GM21360 (cell line): ENCODE measurements around the gene SORBS1.
A peak's percentile ranks its signal among the peaks of the same experiment; 100 is the strongest.

Experiments used
- ATAC-seq: cut with Tn5 transposase; IDR thresholded peaks from one replicate; pipeline ENCODE4 v1.9.1; 2021; ENCODE audit warnings: mild to moderate bottlenecking, moderate library complexity; ENCODE audit not compliant: unreplicated experiment

Gene SORBS1

GRCh38 chr10:95561177-95561863, at the start of gene SORBS1:
Gene SORBS1, minus strand, starts transcription at chr10:95561371. Its CDS starts 120,236 bp downstream, at chr10:95441135.
- peak; percentile 99 for ATAC-seq

- ATAC-seq: no peak
Measured at GRCh38 chr10:95610727-95611126, 49.6 kb upstream of the SORBS1 start.

DNA sequence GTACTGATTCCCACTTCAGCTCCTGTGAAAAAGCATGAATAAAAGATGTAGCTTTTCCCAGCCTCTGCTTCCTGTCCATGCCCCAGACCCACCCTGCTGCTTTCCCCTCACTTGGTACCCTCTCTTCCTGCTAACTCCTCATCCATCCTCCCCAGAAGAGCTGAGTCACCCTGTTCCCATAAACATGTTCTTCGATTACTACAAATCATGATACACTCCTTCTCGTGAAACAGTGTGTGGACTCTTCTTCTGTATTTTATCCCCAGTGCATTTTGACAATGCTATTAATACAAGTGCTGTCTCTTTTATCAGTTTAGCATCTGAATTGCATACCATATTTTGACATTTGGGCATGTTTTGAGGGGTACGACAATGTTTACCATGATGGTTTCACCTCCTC, 45.8 kb upstream of the SORBS1 start:
- no peak for ATAC-seq

DNA sequence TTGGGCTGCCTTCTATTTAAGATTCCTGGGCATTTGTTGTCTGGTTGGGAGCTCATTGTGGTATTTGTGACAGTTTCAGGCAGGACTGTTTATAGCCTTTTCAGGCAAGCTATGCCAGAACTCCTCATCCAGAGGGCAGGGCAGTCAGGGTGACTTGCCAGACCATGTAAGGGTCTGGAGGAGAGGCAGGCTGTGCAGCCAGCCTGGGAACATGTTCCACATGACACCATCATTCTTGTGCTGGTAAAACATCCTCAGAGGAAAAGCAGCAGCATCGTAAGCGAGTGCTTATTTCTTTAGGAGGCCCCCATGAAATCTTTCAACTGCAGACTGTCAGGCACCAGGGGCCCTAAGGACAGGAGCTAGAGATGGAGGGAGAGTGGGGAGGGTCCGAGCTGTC, 44.0 kb upstream of the SORBS1 start:
- no peak for ATAC-seq

DNA sequence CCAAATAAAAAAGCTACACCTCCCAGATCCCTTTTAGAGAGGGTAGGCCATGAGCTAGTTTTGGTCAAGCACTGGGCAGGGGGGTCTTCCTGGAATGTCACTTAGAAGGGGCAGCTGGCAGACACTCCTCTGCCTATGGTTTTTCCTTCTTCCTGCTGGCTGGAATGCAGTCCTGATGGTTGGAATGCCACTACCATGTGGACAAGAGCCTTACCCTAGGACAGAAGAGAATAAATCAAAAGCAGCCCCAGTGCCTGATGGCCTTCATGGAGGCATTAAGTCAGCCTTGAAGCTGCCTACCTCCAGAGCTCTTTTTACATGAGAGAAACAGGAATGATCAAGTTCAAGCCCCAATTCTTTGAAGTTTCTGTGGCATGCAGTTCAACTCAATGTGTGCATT, 43.5 kb upstream of the SORBS1 start:
- ATAC-seq: no peak

DNA sequence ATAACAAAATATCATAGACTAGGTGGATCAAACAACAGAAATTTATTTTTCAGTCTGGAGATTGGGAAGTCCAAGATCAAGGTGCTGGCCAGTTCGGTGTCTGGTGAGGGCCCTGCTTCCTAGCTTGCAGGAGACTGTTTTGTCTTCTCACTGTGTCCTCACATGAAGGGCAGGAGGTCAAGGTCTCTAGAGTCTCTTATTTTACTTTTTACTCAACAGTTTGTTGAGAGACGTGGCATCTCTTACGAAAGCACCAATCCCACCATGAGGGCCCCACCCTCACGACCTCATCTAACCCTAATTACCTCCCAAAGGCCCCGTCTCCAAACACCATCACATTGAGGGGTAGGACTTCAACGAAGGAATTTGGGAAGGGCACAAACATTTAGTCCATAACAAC, 41.2 kb upstream of the SORBS1 start:
- ATAC-seq: no peak

DNA sequence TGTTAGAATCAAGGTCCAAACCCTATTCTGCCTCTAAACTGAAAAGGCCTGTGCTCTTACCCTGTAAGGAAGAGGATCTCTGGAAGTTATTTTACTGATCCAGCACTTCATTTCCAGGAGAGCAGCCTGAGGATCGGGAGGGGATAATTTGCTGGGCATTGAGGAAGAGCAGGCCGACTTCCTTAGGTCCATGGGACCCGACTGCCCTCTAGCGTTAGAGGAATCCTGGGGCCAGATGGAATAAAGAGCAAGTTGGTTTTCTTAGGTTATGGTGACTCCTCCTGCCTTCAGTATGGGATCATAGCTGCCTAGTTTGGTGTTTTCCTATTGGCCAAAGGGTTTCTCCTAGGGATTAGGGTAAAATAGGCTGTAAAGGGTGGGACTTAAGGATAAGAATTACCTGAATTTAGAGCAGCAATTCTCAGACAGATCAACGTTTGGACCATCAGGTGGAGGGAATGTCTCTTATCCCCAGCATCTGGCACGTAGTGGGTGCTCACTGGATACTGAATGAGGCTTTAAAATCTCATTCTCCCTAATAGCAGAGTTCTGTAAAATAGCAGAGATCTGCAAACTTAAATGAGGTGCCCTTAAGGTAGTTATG, 40.0 kb upstream of the SORBS1 start:
- ATAC-seq: no peak

DNA sequence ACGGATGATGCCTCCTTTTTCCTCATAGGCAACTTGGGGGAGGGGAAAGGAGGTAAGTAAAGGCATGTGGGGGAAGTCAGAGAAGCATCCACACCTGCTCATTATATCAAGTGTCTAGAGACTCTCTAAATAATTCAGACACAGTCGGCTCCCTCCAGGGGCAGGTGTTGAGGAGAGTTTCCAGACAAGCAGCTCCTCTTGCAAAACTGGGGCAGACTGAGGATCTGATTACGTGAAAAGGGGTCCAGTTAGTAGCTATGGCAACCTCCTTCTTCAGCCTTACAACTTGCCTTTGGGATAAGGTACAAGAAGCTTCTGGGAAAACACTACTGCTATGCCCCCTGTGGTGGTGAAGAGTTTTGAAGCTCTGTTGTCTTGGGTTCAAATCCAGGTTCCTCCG, 39.0 kb upstream of the SORBS1 start:
- ATAC-seq: no peak

GRCh38 chr10:95597788-95598187, 36.6 kb upstream of the SORBS1 start:
- ATAC-seq: no peak

- no peak for ATAC-seq
Measured at GRCh38 chr10:95588025-95588424, 26.9 kb upstream of the SORBS1 start.

GRCh38 chr10:95579835-95580535, 18.8 kb upstream of the SORBS1 start:
- no peak for ATAC-seq

DNA sequence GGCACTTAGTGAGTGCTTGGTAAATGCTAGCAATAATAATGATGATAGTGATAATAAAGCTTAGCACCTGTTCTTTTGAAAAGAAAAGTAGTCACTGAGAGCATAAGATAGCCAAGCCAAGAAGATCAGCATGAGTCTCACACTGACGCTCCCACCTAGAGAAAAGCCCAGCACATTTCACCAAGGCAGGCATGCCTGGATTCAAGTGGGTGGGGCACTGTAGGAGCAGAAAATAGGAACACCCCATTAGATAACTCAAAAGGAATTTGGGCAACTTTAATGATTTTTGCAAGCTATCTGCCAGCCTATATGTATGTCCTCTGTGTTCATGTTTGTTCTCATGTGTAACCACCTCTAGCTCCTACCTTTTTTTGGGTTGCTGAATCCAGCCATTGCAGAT, 18.1 kb upstream of the SORBS1 start:
- no peak for ATAC-seq

DNA sequence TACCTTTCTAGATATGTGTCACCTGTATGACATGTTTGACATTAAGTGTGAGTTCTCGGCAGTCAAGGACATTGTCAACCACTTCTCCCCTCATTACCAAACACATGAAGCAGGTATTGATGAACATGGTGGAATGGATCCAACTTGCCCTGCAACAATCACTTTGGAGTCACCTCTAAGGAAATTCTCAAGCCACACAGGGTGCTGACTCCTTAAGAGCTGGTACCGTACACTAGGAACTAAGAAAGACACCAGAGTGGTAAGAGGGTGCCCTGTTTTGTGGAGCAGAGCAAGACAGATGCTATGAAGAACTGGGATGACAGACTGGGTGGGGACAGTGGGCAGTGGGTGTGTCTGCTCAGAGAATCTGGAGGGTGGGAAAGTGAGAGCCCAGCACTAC, 17.4 kb upstream of the SORBS1 start:
- no peak for ATAC-seq

DNA sequence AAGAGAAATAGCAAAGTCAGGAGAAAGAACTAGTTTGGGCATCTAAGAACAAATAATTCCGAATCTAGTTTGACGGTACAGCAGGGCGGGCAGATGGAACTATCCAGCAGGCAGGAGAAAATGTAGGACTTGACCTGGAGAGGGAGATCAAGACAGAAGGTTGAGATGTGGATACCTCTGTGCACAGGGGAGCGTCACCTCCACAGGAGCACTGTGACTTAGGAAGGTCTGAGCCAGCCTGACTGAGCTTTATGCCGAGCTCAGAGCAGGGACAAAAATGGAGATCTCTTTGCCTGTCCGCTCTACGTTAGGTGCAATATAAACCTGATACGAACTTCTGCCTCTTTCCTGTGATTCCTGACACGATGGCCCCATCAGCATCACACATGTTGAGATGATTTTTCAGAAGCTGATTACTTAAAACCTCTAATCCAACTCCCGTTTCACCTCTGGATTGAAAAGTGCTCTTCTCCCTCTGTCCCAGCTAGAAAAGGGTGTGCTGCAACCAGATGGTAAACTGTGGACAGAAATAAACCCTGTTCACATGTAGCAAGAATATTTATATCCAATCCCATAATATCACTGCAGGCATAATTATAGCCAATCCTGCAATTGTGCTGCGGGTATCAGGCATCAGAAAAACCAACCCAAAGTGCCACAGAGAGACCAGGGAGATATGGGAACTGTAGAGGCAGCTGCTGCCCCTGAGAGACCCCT, 13.6 kb upstream of the SORBS1 start:
- no peak for ATAC-seq

DNA sequence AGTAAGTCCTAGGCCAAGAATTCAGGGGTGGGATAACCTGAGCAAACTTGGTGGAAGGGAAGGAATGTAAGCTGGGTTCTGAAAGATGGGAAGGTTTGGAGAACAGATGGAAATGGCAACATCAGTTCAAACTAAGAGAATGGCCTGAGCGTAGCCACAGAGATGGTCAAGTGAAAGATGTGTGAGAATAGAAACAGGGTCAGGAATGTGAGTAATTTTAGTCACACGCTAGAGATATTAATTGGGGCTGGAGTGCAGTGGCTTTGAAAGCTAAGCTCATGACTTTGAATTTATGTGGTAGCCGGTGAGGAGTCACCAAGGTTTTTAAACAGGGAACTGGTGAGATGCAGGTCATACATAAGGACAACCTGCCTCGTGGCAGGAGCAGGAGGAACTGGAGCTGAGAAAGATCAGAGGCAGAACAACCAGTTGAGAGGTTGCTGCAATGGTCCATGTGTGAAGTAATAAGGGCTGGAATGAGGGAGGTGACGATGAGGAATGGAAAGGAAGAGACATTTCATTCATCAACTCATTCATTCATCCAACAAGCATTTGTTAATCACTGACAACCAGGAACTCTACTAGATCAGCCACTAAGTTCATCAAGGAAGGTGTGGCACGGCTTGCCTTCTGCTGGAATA, 12.9 kb upstream of the SORBS1 start:
- no peak for ATAC-seq

DNA sequence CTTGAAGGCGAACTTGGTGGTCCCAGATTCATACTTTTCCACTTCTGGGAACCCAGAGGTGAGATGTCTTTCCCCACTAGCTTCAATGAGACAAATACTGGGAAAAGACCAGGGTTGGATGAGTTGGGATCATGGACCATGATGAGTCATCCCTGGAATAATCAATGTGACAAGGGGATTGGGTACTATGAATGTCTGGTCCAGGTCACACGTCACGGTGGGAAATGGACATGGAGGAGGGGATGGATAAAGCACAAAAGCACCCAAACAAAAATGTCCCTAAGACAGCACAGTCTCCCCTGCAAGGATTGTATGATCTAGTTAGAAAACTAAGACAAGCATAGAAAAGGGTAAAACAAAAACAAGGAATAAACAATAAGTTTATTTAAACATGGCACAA, 12.4 kb upstream of the SORBS1 start:
- no peak for ATAC-seq

- ATAC-seq: no peak
Measured at GRCh38 chr10:95572131-95572820, 11.1 kb upstream of the SORBS1 start.

DNA sequence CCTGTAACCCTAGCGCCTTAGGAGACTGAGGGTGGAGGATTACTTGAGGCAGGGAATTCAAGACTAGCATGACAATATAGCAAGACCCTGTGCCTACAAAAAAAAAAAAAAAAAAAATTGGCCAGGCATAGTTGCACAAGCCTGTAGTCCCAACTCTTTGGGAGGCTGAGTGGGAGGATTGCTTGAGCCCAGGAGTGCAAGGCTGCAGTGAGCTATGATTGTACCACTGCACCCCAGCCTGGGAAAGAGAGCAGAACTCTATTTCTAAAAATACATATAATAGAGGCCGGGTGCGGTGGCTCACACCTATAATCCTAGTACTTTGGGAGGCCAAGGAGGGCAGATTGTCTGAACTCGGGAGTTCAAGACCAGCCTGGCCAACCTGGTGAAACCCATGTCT, 10.2 kb upstream of the SORBS1 start:
- ATAC-seq: no peak

GRCh38 chr10:95569368-95569767, 8.2 kb upstream of the SORBS1 start:
- ATAC-seq: no peak

DNA sequence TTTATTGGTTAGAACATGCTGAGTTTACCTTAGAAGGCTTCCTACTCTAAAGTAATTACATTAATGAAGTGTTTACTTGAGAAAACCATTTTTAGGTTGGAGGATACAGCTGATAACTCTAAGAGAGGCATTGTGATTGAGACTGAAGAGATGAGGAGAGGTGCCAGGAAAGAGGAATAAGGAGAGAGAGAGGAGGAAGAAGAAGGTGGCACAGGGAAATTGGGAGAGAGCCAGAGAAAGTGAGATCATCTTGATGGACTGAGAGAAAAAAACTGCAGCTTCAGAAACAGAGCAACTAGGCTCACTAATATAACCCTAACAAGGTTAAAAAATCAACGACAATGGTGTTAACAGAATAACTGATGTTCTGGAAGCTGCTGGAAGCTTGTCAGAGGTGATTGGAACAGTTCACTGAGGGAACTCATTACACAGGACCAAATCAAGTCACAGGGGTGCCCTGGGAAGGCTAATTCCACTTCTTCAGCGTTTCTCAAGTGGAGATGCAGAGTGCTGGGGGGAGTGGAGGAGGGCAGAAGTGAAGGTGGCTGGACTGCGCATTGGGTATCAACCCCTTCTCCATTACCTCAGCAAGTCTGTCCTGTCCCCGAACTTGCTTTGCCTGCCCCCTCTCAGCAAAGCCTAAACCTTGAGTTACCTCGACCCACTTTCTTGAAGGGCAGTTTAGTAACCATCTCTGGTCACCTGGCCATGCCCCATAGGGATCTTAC, 6.9 kb upstream of the SORBS1 start:
- no peak for ATAC-seq
